Raji (cell line): ENCODE results near the gene ZC3H12D.

Experiments
- POLR2A ChIP-seq: IDR thresholded peaks from 2 replicates; pipeline ENCODE4 v1.6.1; 2011; ENCODE audit warnings: low read depth, low read length, control low read depth; ENCODE audit not compliant: insufficient read depth

ZC3H12D gene

DNA sequence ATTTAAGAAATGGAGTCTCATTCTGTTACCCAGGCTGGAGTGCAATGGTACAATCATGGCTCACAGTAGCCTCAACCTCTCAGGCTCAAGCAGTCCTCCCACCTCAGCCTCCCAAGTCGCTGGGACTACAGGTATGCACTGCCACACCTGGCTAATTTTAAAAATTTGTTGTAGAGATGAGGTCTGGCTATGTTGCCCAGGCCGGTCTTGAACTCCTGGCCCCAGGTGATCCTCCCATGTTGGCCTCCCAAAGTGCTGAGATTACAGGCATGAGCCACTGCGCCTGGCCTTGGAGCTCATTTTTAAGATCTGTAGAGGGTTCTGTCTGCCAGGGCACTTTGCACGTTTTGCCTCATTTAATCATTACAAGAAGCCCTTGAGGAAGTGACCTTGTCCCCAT lies 17.5 kb downstream of the ZC3H12D start:
- TF ChIP-seq POLR2A, result no peak

- TF ChIP-seq POLR2A, result no peak
Observed at GRCh38 chr6:149464411-149464810, 20.4 kb downstream of the ZC3H12D start.

GRCh38 chr6:149463781-149464180 lies 21.0 kb downstream of the ZC3H12D start:
- no peak for TF ChIP-seq POLR2A

- no peak for TF ChIP-seq POLR2A
Observed at GRCh38 chr6:149461670-149462069, 23.1 kb downstream of the ZC3H12D start.

- no peak for TF ChIP-seq POLR2A
Observed at GRCh38 chr6:149459761-149460160, 25.1 kb downstream of the ZC3H12D start.

- no peak for TF ChIP-seq POLR2A
Observed at GRCh38 chr6:149458806-149459205, 26.0 kb downstream of the ZC3H12D start.

DNA sequence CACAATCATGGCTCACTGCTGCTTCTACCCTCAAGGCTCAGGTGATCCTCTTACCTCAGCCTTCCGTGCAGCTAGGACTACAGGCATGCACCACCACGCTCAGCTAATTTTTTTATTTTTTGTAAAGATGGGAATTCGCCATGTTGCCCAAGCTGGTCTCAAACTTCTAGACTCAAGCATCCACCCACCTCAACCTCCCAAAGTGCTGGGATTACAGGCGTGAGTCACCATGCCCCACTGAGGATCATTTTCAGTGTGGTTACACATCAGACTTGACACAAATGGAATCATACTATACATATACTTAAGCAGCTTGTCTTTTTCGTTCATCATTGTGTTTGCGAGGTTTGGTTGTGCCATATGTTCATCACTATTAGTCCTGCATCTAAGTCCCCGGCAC lies 26.6 kb downstream of the ZC3H12D start:
- no peak for TF ChIP-seq POLR2A

- no peak for TF ChIP-seq POLR2A
Observed at GRCh38 chr6:149457316-149457884, 27.4 kb downstream of the ZC3H12D start.

- TF ChIP-seq POLR2A, result no peak
Observed at GRCh38 chr6:149456311-149457021, 28.3 kb downstream of the ZC3H12D start.

- no peak for TF ChIP-seq POLR2A
Observed at GRCh38 chr6:149455031-149455732, 29.6 kb downstream of the ZC3H12D start.

GRCh38 chr6:149454346-149454848 lies 30.4 kb downstream of the ZC3H12D start:
- no peak for TF ChIP-seq POLR2A

- no peak for TF ChIP-seq POLR2A
Observed at GRCh38 chr6:149453597-149454345, 31.0 kb downstream of the ZC3H12D start.

DNA sequence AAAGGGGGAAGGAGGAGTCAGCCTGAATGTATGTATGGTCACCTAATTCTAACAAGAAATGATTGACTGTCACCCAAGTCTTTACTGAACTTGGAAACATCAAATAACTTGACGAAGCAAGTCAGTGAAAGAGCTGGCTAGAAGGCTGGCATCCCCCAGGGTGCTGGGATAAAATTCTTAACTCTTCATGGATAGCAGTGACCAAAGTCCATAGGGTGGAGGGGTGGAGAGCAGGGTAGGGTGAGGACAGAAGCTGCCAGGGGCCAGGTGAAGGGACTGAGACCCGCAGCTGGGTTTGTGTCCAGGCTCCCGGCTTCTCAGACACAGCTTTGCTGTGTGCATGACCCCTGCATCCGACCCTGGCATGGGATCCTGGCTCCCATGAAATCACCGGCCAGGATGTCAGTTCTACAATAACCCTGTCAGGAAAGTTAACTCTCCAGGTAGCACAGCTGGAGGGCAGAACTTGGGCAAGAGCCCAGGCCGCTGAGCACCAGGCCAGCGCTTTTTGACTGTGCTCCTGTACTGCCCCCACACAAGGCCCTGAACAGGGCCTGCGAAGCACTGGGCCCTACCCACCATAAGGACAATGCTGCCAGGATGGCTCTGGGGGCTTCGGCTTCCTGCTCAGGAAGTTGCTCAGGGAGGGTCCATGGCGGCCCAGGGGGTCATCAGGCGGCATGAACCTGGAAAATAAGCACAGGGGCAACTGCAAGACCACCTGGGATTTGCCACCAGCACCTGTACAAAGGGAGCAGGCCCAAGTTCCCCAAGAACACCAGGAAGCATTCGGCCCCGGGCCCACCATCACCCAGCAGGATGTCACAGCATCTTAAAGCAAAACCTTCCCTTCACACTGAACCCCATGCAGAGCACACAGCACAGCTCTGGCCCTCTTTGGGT lies 32.5 kb downstream of the ZC3H12D start:
- TF ChIP-seq POLR2A, result no peak

GRCh38 chr6:149451376-149452036 lies 33.3 kb downstream of the ZC3H12D start:
- no peak for TF ChIP-seq POLR2A

GRCh38 chr6:149450679-149451375 lies 34.0 kb downstream of the ZC3H12D start:
- TF ChIP-seq POLR2A, result no peak
